K562 treated with DMSO at 1 percent for 48 hours (cell line): ENCODE results near the gene IMMP2L. TPM values are rescaled to one million over a fixed set of nuclear protein-coding genes. Genes with fewer than 3 reads are reported as not detected.

Experiments
- total RNA-seq: library from RNA; unstranded; fragments of 300-600 nt; gene quantifications from 2 replicates; pipeline ENCODE4 v1.2.3, GENCODE V29; 2022; ENCODE audit warnings: low replicate concordance; ENCODE audit errors: extremely low read depth

IMMP2L gene
- not detected in 2 replicates for total RNA-seq

GRCh38 chr7:111561904-111562732 lies at the start of gene IMMP2L:
TSS of gene IMMP2L (minus strand) at chr7:111562492.

GRCh38 chr7:111090846-111091245 lies 471.4 kb downstream of the IMMP2L start, which contains the start of gene LRRN3:
TSS of gene LRRN3 (plus strand) at chr7:111091127. CDS start at chr7:111122773, 31,646 bp downstream.

